HG03469 (cell line): ENCODE data around the gene PCMTD2.
"Not testable (repeated sequence)": the region's sequence is repeated elsewhere in the genome, so short reads cannot be mapped to it uniquely, and the experiment has no call there.

Source experiments
- ATAC-seq: cut with Tn5 transposase; IDR thresholded peaks from one replicate; pipeline ENCODE4 v1.9.1; 2021; ENCODE audit warnings: mild to moderate bottlenecking, moderate library complexity, moderate number of reproducible peaks; ENCODE audit not compliant: unreplicated experiment

PCMTD2 gene

DNA sequence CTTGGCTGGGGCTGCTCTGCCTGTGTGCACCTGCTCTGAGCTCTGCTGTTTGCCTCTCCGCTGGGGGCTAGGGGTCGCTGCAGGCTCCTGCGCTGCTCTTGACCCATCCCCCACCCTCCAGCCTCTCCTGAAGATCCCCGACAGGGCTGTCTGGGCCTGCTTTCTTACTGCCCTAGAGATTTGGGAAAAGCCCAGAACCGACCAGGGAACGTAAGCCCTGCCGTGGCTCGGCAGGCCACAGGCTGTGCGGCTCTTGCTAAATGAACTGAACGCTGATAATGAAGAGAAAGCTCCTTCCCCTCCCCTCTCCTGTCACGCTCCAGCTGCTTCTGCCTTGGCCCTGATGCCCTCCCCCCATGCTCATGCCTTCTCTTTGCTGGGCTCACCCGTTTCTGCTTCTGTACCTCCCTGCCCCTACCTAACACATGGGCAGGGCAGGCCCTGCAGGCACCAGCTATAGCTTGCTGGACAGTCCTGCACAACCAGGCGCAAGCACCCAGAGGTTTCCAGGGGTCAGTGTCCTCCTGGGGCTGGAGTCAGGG, 32.0 kb upstream of the PCMTD2 start:
- ATAC-seq: no peak

DNA sequence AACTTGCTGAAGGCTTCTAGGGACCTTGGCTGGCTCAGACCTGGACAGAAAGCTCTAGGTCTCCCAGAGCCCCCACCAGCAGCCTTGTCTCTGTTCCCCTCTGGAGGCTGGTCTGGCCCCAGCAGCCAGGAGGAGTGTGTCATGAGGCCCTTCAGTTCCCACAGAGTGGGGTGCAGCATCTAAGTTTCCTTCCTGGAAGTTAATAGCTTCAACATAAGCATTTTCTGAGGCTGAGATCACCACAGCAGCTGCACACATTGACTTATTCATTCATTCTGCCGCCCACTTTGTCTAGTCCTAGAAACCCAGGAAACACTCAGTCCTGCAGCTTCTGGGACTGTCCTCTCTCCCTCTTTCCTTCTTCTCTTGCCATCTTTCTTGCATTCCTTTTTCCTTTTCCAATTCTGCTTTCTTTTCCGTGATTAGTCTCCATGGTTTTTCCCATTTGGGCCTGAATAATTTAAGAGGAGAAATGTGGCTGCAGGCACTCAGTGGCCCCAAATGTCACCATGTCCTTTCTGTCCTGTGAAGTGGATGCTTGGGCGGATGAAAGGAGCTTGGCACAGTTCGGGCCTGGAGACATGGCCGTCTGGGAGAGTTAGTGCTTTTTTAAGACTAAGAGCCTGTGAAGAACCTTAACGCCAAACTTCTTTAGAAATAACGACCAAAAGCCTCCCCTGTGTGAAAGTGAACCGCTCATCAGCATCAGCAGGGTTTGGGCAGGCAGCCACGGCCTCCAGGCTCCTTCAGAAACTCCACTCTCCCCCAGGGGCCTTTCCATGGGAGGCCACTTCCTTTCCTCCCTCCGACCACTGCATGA, 31.0 kb upstream of the PCMTD2 start:
- no peak for ATAC-seq

DNA sequence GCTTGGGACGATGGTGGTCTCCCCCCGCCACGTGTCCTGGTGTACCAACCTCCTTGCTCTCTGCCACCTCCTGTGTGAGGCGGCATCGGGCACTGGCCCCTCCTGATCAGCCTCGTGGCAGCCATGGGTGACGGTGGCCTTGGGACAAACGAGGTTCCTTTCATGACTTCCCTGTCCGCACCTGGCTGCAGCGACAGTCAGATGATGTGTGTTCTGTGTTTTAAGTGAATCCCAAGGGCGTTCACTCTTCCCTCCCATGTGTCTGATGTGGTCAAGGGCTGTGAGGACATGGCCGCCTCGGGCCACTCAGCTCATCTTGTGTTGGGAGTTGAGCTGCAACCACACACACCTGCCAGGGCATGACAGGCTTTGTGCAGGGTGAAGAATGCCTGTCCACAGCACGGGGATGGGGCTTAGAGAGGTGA, 30.4 kb upstream of the PCMTD2 start:
- no peak for ATAC-seq

DNA sequence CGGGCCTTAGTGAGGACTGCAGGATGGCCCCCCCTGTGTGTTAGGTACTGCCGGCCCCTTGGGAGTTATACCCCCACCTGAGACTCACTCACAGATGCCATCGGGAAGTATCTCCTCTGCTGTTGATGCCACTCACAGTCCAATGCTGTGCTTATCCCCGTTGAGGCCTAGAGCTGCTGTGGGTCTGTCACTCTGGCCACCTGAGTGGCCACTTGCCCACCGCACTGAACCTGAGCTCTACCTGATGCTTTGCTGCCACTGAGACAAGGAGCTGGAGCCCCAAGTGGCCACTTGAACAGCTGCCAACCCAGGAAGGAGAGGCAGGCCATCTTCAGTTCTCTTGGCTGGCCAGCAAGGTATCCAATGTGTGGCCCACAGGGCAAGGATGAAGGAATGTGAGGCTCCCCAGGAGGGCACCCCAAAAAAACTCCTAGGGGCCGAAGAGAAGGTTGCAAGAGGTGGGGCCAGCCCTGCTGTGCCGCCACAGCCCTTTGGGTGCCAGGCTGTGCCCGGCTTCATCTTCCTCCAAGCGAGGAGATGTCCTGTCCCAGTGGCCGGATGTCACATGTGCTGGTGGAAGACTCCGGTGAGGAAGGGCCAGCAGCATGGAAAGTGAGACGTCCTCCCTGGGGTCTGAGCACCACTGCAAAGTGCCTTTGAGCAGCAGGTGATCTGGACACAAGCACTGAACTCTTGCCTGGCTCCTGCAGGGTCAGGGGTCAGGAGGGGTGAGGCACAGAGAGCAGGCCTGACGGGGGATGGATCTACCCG, 29.5 kb upstream of the PCMTD2 start:
- ATAC-seq: no peak

DNA sequence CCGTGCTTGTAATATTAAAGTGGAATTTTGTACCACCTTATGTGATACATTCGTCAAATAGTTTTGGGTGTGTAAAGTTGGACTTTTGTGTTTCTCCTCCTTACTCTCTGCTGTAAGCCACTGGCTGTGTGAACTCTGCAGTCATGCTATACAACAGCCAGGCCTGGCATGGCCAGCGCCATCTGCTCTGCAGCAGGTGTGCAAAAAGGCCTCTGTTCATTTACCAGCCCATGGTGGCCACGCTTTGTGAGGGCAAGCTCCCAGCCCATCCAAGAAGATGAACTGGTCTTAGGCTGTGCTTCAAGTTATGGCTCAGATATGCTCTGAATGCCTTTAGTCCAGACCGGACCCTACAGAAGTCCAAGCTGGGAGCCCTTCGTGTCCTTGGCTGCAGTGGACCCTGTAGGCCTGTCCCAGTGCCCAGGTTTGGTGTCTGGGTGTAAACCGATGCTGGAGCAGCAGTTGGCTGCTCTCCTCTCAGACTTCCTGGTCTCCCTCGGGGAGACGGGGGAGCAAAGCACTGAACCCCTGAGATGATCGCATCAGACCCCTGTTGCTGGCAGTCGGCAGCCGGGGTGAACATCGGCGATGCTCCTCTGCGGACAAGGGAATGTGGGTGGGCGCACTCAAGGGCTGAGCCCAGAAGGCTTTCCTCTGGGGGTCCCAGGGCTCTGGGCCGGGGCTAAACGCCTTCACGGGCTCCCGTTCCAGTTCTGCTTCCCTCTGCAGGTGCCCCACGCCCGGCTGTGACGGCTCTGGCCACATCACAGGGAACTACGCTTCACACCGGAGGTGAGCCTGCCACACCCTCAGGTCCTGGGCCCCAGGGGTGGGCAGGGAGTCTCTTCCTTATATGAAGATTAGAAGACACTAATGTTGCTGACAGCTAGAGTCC, 28.6 kb upstream of the PCMTD2 start:
- no peak for ATAC-seq

DNA sequence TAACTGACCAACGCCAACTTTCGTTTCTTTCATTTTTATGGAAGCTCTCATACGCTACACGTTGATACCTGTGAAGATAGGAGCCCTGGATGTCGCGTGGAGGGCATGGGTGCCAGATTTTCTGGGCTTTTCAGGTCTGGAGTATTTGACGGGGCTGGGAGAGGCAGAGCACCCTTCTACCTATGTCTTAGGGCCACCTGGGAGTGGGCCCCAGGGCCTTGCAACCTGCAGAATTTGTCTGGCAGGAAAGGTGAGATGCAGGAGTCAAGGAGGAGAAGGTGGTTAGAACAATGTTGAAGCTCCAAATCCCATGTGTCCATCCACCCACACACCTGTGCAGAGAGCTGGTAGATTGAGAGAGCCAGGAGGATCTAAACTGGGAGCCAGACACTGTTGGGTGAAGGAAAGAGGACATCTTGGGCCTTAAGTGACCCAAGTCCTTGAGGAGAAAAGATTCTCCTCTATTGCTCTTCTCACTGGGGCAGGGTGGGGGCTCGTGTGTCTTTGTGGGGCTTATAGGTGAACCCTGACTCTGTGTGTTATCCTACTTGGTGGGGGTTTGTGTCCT, 27.4 kb upstream of the PCMTD2 start:
- ATAC-seq: no peak

DNA sequence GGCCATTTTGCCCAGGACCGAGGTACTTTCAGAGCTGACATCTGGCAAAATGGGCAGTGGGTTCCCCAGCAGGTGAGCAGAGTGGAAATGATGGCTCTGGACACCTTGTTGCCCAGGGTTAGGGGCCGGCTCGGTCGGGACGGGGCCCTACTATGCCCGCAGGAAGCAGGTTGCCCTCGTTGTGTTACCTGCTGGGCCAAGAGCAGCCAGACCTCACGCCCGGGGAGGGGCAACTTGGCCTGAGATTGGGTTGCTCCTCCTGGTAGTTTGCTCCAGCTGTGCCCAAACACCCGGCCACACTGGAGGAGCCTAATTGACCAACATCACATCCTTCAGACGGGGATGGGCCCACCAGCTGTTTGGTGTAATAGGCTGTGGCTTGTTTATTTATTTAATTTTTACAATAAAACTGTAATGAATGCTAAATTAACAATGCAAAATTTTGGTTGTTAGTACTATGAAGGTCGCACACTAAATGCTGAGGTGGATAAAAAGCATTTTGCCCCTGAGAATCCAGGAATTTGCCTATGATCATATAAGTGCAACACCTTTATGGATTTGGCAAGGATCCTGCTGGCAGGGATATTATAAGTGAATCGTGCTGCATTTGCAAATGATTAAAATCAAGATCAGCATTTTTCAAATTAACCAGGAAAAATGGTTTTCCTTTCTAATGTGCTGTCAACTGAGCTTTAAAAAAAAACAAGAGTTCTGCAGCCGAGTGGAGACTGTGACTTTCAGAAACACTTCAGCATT, 26.6 kb upstream of the PCMTD2 start:
- no peak for ATAC-seq

DNA sequence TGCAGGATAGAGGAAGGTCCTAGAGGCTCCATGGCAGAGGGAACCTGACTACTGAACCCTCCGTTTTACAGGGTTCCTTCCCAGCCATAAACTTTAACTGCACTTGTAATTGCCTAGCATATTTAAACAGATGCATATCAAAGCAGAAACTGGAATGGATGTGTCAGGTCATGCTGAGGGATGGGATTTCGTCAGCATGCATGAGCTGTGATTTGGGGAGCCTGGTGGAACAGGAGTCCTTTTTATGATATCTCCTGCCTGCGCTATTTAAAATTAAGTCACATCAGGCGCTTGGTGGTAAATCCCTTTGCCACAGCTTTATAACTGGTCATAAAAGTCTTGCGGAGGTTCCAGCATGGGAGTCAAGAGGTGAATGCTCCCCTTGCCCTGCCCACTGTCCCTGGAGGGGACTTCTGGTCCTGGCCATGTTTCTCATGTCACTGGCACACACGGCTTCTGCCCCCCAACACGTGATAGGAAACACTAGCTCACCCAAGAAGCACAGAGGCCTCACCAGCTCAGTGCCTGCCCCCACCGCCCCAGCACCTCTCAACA, 26.0 kb upstream of the PCMTD2 start:
- no peak for ATAC-seq

DNA sequence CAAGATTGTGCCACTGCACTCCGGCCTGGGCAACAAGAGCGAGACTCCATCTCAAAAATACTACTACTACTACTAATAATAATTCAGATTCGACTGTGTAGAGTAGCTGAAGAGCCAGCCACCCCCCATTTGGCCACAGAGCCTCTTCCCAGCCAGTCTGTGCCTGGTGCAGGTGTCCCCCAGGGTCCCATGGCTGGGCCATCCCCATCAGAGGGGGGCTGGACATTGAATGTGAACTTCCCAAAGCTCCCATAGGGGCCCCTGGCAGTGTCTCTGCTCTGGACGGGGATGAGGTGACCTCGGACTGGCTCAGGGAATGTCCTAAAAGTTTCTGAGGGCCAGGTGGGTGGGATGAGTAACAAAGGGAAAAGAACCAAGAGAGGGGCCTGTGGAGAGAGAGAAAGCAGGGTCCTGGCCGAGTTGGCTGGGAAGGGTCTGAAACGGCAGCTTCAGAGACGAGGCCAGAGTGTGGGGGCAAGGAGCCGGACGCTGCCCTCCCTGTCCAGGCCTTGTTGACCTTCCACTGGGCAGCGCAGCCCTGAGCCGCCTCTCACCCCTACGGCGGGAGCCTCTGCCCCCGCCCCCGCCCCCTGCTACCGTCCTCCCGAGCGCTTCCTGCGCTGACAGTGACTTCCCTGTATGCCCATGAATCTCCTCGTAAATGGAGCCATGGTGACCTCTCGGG, 24.9 kb upstream of the PCMTD2 start:
- ATAC-seq: no peak

DNA sequence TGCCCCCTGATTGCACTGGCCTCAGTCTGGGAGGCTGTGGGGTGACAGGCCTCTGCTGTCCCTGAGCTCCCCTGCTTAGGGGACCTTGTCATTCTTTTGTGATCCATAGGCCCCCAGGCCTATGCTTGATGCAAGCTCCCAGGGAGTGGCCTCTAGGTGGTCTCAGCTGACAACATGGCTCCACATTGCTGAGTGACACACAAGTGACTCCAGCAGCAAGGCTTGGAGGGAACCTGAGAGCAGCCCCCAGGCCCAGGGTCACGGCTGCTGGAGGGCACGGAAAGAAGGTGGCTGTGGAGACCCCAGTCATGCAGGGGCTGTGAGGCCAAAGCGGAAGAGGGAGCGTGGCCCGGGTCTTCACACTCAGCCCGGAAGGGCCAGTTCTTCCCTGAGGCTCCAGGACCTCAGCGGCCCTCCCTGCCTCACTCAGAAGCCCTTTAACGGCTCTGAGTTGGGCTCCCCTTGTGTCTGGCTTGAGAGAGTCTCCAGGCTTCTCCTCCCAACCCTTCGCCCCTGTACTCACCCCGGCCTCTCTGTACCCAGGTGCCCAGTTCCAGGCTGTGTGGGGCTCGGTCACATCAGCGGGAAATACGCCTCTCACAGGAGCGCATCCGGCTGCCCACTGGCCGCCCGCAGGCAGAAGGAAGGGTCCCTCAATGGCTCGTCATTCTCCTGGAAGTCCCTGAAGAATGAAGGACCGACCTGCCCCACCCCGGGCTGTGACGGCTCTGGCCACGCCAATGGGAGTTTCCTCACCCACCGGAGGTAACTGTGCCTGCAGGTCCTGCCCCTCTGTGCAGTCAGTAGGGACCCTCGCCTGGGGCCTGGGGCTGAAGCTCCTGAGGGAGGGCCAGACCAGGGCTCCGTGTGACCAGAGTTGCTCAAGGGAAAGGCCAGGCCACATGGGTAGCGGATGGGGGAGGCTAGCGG, 23.7 kb upstream of the PCMTD2 start:
- no peak for ATAC-seq

DNA sequence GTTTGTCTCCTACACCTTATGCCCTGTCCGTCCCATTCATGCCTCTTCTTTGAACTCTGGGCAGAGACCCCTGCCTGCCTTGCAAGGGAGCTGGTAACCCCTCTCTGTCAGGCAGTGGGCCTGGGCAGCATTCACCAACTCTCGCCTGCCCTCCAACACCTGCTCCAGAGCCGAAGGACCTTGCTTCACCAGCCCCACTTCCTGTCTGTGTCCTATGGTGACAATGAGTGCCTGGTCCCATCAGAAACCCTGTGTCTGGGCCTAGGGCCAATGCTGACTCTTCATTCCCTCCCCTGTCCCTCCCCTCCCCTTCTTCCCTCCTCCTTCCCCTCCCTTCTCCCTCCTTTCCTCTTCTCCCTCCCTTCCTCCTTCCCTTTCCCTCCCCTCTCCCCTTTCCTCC, 22.8 kb upstream of the PCMTD2 start:
- ATAC-seq: no peak

DNA sequence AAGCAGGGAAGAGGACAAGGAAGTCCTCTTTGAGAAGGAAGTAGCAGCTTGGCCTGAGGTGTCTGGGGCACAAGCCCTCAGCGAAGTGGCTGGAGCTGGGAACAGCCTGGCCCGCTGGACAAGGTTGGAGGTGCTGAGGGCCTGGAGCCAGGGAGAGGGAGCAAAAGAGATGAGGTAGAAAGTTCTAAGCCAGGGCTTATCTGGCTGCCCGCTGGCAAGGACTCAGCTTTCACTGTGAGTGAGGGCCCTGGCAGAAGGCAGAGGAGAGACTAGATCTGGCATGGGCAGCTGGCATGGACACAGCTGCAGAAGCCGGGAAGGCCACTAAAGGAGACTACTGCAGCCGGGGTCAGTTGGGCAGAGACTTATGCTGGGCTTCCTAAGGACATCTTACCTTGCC, 21.8 kb upstream of the PCMTD2 start:
- ATAC-seq: no peak

DNA sequence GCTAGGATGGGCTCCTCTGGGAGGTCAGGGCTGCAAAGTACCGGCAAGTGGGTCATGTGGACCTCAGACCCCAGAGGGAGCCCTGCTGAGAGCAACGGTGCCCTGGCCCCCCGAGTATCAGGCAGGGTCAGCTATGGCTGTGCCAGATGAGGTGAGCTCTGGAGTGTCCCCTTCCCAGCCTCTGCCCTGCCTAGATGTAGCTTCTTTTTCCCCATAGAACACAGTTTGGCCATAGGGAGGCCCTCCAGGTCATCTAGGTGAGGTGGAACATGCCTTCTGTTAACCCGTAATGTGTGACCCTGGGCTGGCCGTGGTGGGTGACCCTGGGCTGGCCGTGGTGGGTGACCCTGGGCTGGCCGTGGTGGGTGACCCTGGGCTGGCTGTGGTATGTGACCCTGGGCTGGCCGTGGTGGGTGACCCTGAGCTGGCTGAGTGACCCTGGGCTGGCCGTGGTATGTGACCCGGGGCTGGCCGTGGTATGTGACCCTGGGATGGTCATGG, 21.2 kb upstream of the PCMTD2 start:
- ATAC-seq: no peak

DNA sequence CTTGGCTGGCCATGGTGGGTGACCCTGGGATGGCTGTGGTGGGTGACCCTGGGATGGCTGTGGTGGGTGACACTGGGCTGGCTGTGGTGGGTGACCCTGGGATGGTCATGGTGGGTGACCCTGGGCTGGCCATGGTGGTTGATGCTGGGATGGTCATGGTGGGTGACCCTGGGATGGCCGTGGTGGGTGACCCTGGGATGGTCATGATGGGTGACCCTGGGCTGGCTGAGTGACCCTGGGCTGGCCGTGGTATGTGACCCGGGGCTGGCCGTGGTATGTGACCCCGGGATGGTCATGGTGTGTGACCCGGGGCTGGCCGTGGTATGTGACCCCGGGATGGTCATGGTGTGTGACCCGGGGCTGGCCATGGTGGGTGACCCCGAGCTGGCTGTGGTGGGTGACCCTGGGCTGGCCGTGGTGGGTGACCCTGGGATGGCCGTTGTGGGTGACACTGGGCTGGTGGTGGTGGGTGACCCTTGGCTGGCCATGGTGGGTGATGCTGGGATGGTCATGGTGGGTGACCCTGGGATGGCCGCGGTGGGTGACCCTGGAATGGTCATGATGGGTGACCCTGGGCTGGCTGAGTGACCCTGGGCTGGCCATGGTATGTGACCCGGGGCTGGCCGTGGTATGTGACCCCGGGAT, 20.5 kb upstream of the PCMTD2 start:
- ATAC-seq: not testable (repeated sequence)

DNA sequence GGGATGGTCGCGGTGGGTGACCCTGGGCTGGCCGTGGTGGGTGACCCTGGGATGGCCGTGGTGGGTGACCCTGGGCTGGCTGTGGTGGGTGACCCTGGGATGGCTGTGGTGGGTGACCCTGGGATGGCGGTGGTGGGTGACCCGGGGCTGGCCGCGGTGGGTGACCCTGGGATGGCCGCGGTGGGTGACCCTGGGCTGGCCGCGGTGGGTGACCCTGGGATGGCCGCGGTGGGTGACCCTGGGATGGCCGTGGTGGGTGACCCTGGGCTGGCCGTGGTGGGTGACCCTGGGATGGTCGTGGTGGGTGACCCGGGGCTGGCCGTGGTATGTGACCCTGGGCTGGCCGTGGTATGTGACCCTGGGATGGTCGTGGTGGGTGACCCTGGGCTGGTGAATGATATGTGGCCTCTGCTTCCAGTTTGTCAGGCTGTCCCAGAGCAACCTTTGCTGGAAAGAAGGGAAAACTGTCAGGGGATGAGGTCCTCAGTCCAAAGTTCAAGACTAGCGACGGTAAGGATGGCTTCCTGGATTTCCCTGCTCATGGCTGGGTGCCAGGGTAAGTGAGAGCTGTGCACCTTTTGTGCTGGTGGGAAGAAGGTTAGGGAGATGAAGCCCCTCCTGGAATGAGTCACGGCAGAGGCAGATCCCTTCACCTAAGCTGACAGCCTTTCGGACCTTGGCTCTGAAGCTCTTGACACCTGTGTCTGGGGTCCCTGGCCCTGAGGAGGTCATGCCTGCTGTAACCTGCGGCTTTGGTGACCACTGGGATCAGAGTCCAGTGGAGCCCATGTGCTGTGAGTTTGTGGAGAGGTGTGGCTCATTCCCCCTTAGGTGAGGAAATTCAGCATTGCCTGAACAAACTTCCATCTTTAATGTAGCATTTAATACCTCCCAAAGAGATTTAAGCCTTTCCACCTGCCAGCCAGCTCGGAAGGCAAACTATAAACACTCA, 19.1 kb upstream of the PCMTD2 start:
- ATAC-seq: no peak

DNA sequence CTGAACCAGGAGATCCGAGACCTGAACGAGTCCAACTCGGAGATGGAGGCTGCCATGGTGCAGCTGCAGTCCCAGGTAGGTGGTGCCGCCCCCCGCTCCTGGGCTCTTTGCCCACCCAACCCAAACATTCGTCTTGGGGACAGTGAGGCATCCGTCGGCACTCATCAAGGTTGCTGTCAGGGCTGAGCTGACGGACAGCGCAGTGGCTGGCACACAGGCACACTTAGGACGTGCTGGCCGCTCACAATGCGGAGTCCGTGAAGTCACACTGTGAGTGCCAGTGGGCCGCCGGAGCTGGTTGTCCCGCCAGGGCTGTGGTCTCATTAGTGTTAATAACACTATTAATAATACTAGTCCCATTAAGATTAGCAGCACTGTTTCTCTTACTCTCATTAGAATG, 18.2 kb upstream of the PCMTD2 start:
- ATAC-seq: no peak
